GM23338 (cell line): ENCODE data around the gene ASS1. TPM values are rescaled to one million over a fixed set of nuclear protein-coding genes. Genes with fewer than 3 reads are reported as not detected.

Experiments used
- ATAC-seq: fragments of 200-7000 bp; cut with Tn5 transposase; 3 replicates; pipeline ENCODE4 v1.9.1; 2020
- DNase-seq: peaks from one replicate; pipeline ENCODE4 v3.0.0-alpha.2; 2015; ENCODE audit warnings: low spot score
- H2AFZ ChIP-seq: fragments of 200-600 bp; sonication (generic); 2 replicates; pipeline ENCODE4 v1.8.0; 2016; ENCODE audit warnings: antibody characterized with exemption, mild to moderate bottlenecking, moderate library complexity
- H3F3A ChIP-seq: fragments of 200-600 bp; sonication (generic); replicated peaks from 2 replicates; pipeline ENCODE4 v1.8.0; 2017; ENCODE audit warnings: antibody characterized with exemption, mixed run types, low read depth
- H3K27ac ChIP-seq: fragments of 200-600 bp; sonication (generic); 2 replicates; pipeline ENCODE4 v1.6.1; 2016; ENCODE audit warnings: low read depth
- H3K27me3 ChIP-seq: fragments of 200-600 bp; sonication (generic); 2 replicates; pipeline ENCODE4 v1.8.0; 2016; ENCODE audit warnings: mild to moderate bottlenecking, mixed run types, moderate library complexity; ENCODE audit not compliant: insufficient read depth
- H3K36me3 ChIP-seq: fragments of 200-600 bp; sonication (generic); 2 replicates; pipeline ENCODE4 v1.8.0; 2016; ENCODE audit warnings: mild to moderate bottlenecking; ENCODE audit not compliant: insufficient read depth
- H3K4me1 ChIP-seq: fragments of 200-600 bp; sonication (generic); 2 replicates; pipeline ENCODE4 v1.8.0; 2016; ENCODE audit warnings: mild to moderate bottlenecking, moderate library complexity; ENCODE audit not compliant: insufficient read depth
- H3K4me2 ChIP-seq: fragments of 200-600 bp; sonication (generic); 2 replicates; pipeline ENCODE4 v1.7.1; 2017; ENCODE audit warnings: mixed run types
- H3K4me3 ChIP-seq: fragments of 200-600 bp; sonication (generic); 2 replicates; pipeline ENCODE4 v1.6.1; 2016; ENCODE audit warnings: mixed run types
- H3K79me2 ChIP-seq: fragments of 200-600 bp; sonication (generic); replicated peaks from 2 replicates; pipeline ENCODE4 v1.8.0; 2017; ENCODE audit warnings: mild to moderate bottlenecking; ENCODE audit not compliant: insufficient read depth
- H3K9me2 ChIP-seq: fragments of 200-600 bp; sonication (generic); 2 replicates; pipeline ENCODE4 v1.8.0; 2017; ENCODE audit not compliant: insufficient read depth
- H4K20me1 ChIP-seq: fragments of 200-600 bp; sonication (generic); replicated peaks from 2 replicates; pipeline ENCODE4 v1.8.0; 2017; ENCODE audit warnings: mild to moderate bottlenecking; ENCODE audit not compliant: insufficient read depth
- H3K27ac Mint-ChIP-seq: 2 replicates; pipeline ENCODE4 v1.8.0; 2020; ENCODE audit warnings: inconsistent platforms, mild to moderate bottlenecking, moderate library complexity, mixed read lengths
- H3K27me3 Mint-ChIP-seq: 3 replicates; pipeline ENCODE4 v1.8.0; 2022; ENCODE audit warnings: low read depth, mild to moderate bottlenecking, moderate library complexity, mixed read lengths, inconsistent platforms; ENCODE audit not compliant: insufficient read depth, poor library complexity
- H3K36me3 Mint-ChIP-seq: 3 replicates; pipeline ENCODE4 v1.8.0; 2021; ENCODE audit warnings: low read depth, mild to moderate bottlenecking, inconsistent platforms, moderate library complexity, mixed read lengths
- H3K4me1 Mint-ChIP-seq: 3 replicates; pipeline ENCODE4 v1.8.0; 2020; ENCODE audit warnings: mild to moderate bottlenecking, inconsistent platforms, mixed read lengths
- H3K4me3 Mint-ChIP-seq: 3 replicates; pipeline ENCODE4 v1.8.0; 2021; ENCODE audit warnings: moderate library complexity, mild to moderate bottlenecking, inconsistent platforms, mixed read lengths
- H3K9me3 Mint-ChIP-seq: 3 replicates; pipeline ENCODE4 v1.8.0; 2020; ENCODE audit warnings: moderate library complexity, mild to moderate bottlenecking, inconsistent platforms, mixed read lengths
- CREB1 ChIP-seq: fragments of 250-450 bp; sonication (Bioruptor Pico); IDR thresholded peaks from 2 replicates; pipeline ENCODE4 v1.5.0; 2020; ENCODE audit warnings: low read depth, mild to moderate bottlenecking, moderate library complexity
- CTCF ChIP-seq, 2 experiments: fragments of 200-600 bp in 1 of 2; sonication (generic) in 1 of 2; conservative IDR thresholded peaks; 2 replicates each; pipeline versions ENCODE4 v1.5.1 to v1.6.1; 2016 to 2017; ENCODE audit warnings: antibody characterized with exemption in 2 of 2, low read depth in 2 of 2, mild to moderate bottlenecking in 2 of 2, moderate library complexity in 1 of 2
- EZH2phosphoT487 ChIP-seq: fragments of 200-600 bp; sonication (generic); IDR thresholded peaks from one replicate; pipeline ENCODE4 v1.8.1; 2018; ENCODE audit warnings: antibody characterized with exemption; ENCODE audit not compliant: unreplicated experiment
- JUNB ChIP-seq: IDR thresholded peaks from one replicate; pipeline ENCODE4 v1.6.1; 2016; ENCODE audit warnings: antibody characterized with exemption; ENCODE audit not compliant: unreplicated experiment
- NANOG ChIP-seq: IDR thresholded peaks from 2 replicates; pipeline ENCODE4 v1.6.1; 2016; ENCODE audit warnings: antibody characterized with exemption, borderline replicate concordance
- ZNF462 ChIP-seq: fragments of 250-450 bp; sonication (Bioruptor Pico); IDR thresholded peaks from 2 replicates; pipeline ENCODE4 v1.5.0; 2020; ENCODE audit warnings: mild to moderate bottlenecking, moderate library complexity
- polyA plus RNA-seq: library from polyadenylated mRNA; unstranded; fragments of >200 nt; fragmentation: Nextera tagmentation; extraction: Ambion mirVana; gene quantifications from 2 replicates; pipeline ENCODE4 v1.2.1, GENCODE V29; 2016
- total RNA-seq: library from RNA; depleted of rRNA; stranded (reverse); fragments of >200 nt; shearing (Covaris generic); gene quantifications from 2 replicates; pipeline ENCODE4 v1.2.3, GENCODE V29; 2014
- TF ChIP-seq, protein P1 (sequence below): IDR thresholded peaks from one replicate; pipeline ENCODE4 v1.6.1; 2018; ENCODE audit warnings: antibody characterized with exemption; ENCODE audit not compliant: unreplicated experiment

Gene ASS1
- total and polyA plus RNA-seq, 2 experiments from 2014 or later, result 65.8 to 103 TPM

DNA sequence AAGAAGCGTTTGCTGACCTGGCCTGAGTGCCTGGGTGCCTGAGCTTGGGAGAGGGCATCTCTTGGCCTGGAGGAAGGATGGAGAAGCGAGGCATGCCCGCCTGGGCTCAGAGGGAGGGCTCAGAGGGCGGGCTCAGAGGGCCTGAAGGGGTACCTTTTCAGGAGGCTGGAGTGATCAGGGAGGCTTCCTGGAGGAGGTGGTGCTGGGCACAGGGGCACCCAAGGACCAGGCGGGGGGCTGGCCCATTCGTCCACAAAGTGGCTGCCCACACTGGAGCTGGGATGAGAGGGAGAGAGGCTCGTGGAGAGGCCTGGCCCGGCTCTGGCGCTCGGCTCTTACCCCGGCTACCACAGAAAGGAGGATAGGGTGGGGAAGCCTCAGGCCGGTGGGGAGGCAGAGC is 32.8 kb downstream of the ASS1 start:
- Histone ChIP-seq H3K9me2 (no peaks in the 10 kb centered on the region), H3K4me3 (no peak overlapping the region), H2AFZ (no peak overlapping the region), H3K4me2 (no peak overlapping the region), H3K27ac (no peak overlapping the region), H3K79me2 (no peaks in the 10 kb centered on the region), H3K4me1 (peaks cover 8% of the 10 kb centered on the region), H3K27me3 (no peaks in the 10 kb centered on the region), H3F3A (no peaks in the 10 kb centered on the region), H4K20me1 (no peaks in the 10 kb centered on the region), H3K36me3 (no peaks in the 10 kb centered on the region)
- H3K9me3 Mint-ChIP-seq, result no peaks in the 10 kb centered on the region
- H3K36me3 Mint-ChIP-seq, result peaks cover 17% of the 10 kb centered on the region; the same call in 2 of the 3 replicates
- H3K27me3 Mint-ChIP-seq, result peaks cover 14% of the 10 kb centered on the region
- H3K27ac Mint-ChIP-seq, result no peak overlapping the region
- peaks cover 12% of the 10 kb centered on the region; the same call in 2 of the 3 replicates for H3K4me1 Mint-ChIP-seq
- TF ChIP-seq JUNB (no peak), NANOG (no peak), CREB1 (CRISPR knock-in tag) (no peak), ZNF462 (CRISPR knock-in tag) (no peak), EZH2phosphoT487 (no peak), CTCF (conservative IDR thresholded peaks at IDR 0.05; ENCODE audit: low read depth in 2 of 2) (no peak)
- TF ChIP-seq, protein P1, sequence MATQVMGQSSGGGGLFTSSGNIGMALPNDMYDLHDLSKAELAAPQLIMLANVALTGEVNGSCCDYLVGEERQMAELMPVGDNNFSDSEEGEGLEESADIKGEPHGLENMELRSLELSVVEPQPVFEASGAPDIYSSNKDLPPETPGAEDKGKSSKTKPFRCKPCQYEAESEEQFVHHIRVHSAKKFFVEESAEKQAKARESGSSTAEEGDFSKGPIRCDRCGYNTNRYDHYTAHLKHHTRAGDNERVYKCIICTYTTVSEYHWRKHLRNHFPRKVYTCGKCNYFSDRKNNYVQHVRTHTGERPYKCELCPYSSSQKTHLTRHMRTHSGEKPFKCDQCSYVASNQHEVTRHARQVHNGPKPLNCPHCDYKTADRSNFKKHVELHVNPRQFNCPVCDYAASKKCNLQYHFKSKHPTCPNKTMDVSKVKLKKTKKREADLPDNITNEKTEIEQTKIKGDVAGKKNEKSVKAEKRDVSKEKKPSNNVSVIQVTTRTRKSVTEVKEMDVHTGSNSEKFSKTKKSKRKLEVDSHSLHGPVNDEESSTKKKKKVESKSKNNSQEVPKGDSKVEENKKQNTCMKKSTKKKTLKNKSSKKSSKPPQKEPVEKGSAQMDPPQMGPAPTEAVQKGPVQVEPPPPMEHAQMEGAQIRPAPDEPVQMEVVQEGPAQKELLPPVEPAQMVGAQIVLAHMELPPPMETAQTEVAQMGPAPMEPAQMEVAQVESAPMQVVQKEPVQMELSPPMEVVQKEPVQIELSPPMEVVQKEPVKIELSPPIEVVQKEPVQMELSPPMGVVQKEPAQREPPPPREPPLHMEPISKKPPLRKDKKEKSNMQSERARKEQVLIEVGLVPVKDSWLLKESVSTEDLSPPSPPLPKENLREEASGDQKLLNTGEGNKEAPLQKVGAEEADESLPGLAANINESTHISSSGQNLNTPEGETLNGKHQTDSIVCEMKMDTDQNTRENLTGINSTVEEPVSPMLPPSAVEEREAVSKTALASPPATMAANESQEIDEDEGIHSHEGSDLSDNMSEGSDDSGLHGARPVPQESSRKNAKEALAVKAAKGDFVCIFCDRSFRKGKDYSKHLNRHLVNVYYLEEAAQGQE, result no peak
- no peak overlapping the region for H3K4me3 Mint-ChIP-seq
- ATAC-seq (no peak), DNase-seq (no peak)
